OCI-LY7 (cell line): ENCODE measurements around the gene CTSC. TPM values are rescaled to one million over a fixed set of nuclear protein-coding genes. Genes with fewer than 3 reads are reported as not detected.

Source experiments
- BruUV-seq: library from RNA; stranded (reverse); fragments of 400-500 nt; replicated peaks from 2 replicates; lab custom pipeline; 2021; lab: Mats Ljungman, UMichigan
- CTCF ChIA-PET: fragments of 300-600 bp; sonication (Branson Sonifier 250); formaldehyde crosslinking; loops from one replicate; lab custom pipeline; 2022; ENCODE audit warnings: antibody characterized with exemption; ENCODE audit not compliant: unreplicated experiment; lab: Charles Lee
- POLR2A ChIA-PET: fragments of 300-600 bp; sonication (Branson Sonifier 250); formaldehyde crosslinking; loops from one replicate; lab custom pipeline; 2022; ENCODE audit warnings: antibody characterized with exemption; lab: Charles Lee
- DNase-seq: peaks from one replicate; pipeline ENCODE4 v3.0.0-alpha.2; 2015; ENCODE audit warnings: low spot score
- H2AFZ ChIP-seq: fragments of 200-600 bp; sonication (generic), shearing (Covaris generic); 2 replicates; pipeline ENCODE4 v1.6.1; 2014; ENCODE audit warnings: mild to moderate bottlenecking, antibody characterized with exemption, low read length, moderate library complexity
- H3K27ac ChIP-seq: fragments of 200-600 bp; sonication (generic); 2 replicates; pipeline ENCODE4 v1.5.1; 2014; ENCODE audit warnings: mixed run types, low read depth, mild to moderate bottlenecking, moderate library complexity, low read length, inconsistent platforms; ENCODE audit not compliant: poor library complexity, severe bottlenecking
- H3K36me3 ChIP-seq: fragments of 200-600 bp; sonication (generic); 2 replicates; pipeline ENCODE4 v1.6.1; 2014; ENCODE audit warnings: mild to moderate bottlenecking, antibody characterized with exemption, low read length, moderate library complexity, mixed read lengths; ENCODE audit not compliant: insufficient read depth
- H3K4me1 ChIP-seq: fragments of 200-600 bp; sonication (generic); 2 replicates; pipeline ENCODE4 v1.5.1; 2014; ENCODE audit warnings: mild to moderate bottlenecking, low read length; ENCODE audit not compliant: insufficient read depth, poor library complexity, severe bottlenecking
- H3K4me2 ChIP-seq: fragments of 200-600 bp; sonication (generic); 2 replicates; pipeline ENCODE4 v1.6.1; 2014; ENCODE audit warnings: mild to moderate bottlenecking, low read length
- H3K4me3 ChIP-seq: fragments of 200-600 bp; sonication (generic); 2 replicates; pipeline ENCODE4 v1.5.1; 2014; ENCODE audit warnings: mild to moderate bottlenecking, low read depth, low read length; ENCODE audit not compliant: poor library complexity, severe bottlenecking
- H3K79me2 ChIP-seq: fragments of 200-600 bp; sonication (generic); 2 replicates; pipeline ENCODE4 v1.6.1; 2016; ENCODE audit warnings: low read depth, mild to moderate bottlenecking, low read length, moderate library complexity, mixed read lengths; ENCODE audit not compliant: insufficient read depth
- H3K9me2 ChIP-seq: fragments of 200-600 bp; sonication (generic); 2 replicates; pipeline ENCODE4 v1.6.1; 2016; ENCODE audit warnings: mild to moderate bottlenecking, low read length, mixed read lengths; ENCODE audit not compliant: insufficient read depth
- H3K9me3 ChIP-seq: fragments of 200-600 bp; sonication (generic); 2 replicates; pipeline ENCODE4 v1.6.1; 2014; ENCODE audit warnings: mild to moderate bottlenecking, mixed run types, low read length, mixed read lengths
- H4K20me1 ChIP-seq: fragments of 200-600 bp; sonication (generic); 2 replicates; pipeline ENCODE4 v1.6.1; 2014; ENCODE audit warnings: mild to moderate bottlenecking, antibody characterized with exemption, low read length, moderate library complexity, mixed read lengths; ENCODE audit not compliant: insufficient read depth
- EZH2phosphoT487 ChIP-seq: fragments of 200-600 bp; sonication (generic); IDR thresholded peaks from 2 replicates; pipeline ENCODE4 v1.6.1; 2018; ENCODE audit warnings: low read depth, borderline replicate concordance, mild to moderate bottlenecking, mixed run types, antibody characterized with exemption, low read length, moderate library complexity, mixed read lengths
- intact Hi-C: fragments of 100-400 bp; cut with micrococcal nuclease; formaldehyde crosslinking; loops from one replicate; pipeline ENCODE4 v1.10.0; 2022; ENCODE audit not compliant: unreplicated experiment
- total RNA-seq, 2 experiments: library from RNA; depleted of rRNA in 1 of 2; stranded (reverse); fragments of >200 nt in 1 of 2; shearing (Covaris generic) in 1 of 2; gene quantifications; 2 replicates each; pipeline ENCODE4 v1.2.3, GENCODE V29; 2014 to 2022
- TF ChIP-seq, protein P1 (sequence below): fragments of 200-600 bp; sonication (generic); conservative IDR thresholded peaks from 2 replicates; pipeline ENCODE4 v1.5.1; 2014; ENCODE audit warnings: mild to moderate bottlenecking, antibody characterized with exemption, low read length, moderate library complexity, mixed read lengths

The CTSC gene
- total RNA-seq, 2 experiments from 2014 or later, result 60.5 to 90.3 TPM

DNA sequence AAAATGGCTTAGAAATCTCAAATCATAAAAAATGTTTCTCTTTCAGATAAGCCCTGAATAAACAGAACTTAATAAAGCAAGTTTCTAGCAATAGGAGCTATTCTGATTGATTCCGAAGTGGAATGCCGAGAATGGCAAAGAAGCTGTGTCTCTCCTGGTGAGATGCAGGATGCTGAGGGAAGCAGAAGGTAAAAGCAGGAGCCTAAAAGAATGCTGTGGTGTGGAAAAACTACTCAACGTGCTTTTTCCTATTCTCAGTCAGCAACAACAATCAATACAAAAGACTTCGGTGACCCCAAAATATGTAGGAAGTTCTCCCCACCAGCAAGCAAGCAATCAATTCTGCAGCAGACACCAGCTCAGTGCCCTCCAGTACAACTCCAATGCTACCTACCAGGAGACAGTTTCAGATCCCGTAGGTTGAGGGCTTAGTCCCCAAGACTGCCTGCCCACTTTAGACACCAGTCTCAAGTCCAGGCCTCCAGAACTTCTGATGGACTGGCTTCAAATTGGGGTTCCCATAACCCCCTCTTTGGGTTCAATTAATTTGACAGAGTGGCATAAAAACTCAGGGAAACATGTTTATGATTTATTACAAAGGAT lies 6.6 kb downstream of the CTSC start:
- Histone ChIP-seq H4K20me1 (peaks cover 15% of the 10 kb centered on the region; the same call in 1 of the 2 replicates), H3K27ac (no peak overlapping the region), H3K36me3 (peaks cover 98% of the 10 kb centered on the region), H3K79me2 (peaks cover 84% of the 10 kb centered on the region), H3K4me3 (no peak overlapping the region), H3K4me2 (no peak overlapping the region), H3K9me2 (no peaks in the 10 kb centered on the region), H2AFZ (no peak overlapping the region), H3K4me1 (peaks cover 51% of the 10 kb centered on the region), H3K9me3 (no peaks in the 10 kb centered on the region; the same call in 1 of the 2 replicates)
- DNase-seq, result no peak
- no peak for TF ChIP-seq EZH2phosphoT487
- TF ChIP-seq, protein P1, sequence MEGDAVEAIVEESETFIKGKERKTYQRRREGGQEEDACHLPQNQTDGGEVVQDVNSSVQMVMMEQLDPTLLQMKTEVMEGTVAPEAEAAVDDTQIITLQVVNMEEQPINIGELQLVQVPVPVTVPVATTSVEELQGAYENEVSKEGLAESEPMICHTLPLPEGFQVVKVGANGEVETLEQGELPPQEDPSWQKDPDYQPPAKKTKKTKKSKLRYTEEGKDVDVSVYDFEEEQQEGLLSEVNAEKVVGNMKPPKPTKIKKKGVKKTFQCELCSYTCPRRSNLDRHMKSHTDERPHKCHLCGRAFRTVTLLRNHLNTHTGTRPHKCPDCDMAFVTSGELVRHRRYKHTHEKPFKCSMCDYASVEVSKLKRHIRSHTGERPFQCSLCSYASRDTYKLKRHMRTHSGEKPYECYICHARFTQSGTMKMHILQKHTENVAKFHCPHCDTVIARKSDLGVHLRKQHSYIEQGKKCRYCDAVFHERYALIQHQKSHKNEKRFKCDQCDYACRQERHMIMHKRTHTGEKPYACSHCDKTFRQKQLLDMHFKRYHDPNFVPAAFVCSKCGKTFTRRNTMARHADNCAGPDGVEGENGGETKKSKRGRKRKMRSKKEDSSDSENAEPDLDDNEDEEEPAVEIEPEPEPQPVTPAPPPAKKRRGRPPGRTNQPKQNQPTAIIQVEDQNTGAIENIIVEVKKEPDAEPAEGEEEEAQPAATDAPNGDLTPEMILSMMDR, result no peak
- CTCF ChIA-PET, result no interaction called here
- BruUV-seq, result no TSS peak
- intact Hi-C loops, result loop anchor here (10.0 kb wide), 1 partner anchor 1026 kb away; no protein-coding TSS in a partner anchor
- POLR2A ChIA-PET, result no interaction called here

DNA sequence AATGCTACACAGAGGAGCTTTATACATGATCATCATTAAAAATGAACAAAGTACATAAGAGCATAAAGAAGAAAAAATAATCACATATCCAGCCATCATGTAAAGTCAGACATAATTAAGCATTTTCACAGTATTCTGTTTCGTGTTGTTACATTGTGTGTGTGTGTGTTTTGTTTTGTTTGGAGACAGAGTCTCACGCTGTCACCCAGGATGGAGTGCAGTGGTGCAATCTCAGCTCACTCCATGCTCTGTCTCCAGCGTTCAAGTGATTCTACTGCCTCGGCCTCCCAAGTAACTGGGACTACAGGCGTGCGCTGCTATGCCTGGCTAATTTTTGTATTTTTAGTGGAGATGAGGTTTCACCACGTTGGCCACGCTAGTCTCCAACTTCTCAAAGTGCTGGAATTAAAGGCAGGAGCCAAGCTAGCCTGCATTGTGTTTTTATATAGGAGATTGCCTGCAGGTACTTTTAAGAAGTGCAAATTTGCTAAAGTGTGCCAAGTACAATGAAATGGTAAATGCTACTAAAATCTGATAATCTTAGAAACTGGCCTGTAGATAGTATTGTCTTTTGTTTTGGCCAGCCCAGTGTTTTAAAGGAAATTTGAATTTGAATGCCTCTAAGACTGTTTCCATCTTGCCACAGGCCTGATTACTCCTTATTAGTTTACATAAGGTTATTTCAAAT lies 7.8 kb downstream of the CTSC start:
- no TSS peak for BruUV-seq
- TF ChIP-seq, protein P1, result no peak
- TF ChIP-seq EZH2phosphoT487, result no peak
- Histone ChIP-seq H3K4me2 (no peak overlapping the region), H3K79me2 (peaks cover 84% of the 10 kb centered on the region), H3K9me2 (no peaks in the 10 kb centered on the region), H3K27ac (no peak overlapping the region), H3K9me3 (no peaks in the 10 kb centered on the region; the same call in 1 of the 2 replicates), H3K4me3 (no peak overlapping the region), H3K4me1 (peaks cover 39% of the 10 kb centered on the region), H4K20me1 (peaks cover 15% of the 10 kb centered on the region; the same call in 1 of the 2 replicates), H3K36me3 (peaks cover 99% of the 10 kb centered on the region), H2AFZ (no peak overlapping the region)
- intact Hi-C loops, result loop anchor here (10.0 kb wide), 1 partner anchor 1025 kb away; no protein-coding TSS in a partner anchor
- no peak for DNase-seq
- ChIA-PET CTCF (interaction anchor here (1.7 kb wide), 1 partner anchor 8 kb away, joined by 4 read pairs; the partner anchor contains the start of gene CTSC), POLR2A (interaction anchor here (0.5 to 3.5 kb wide), 6 partner anchors 8 to 902 kb away, joined by 3 to 25 read pairs (median 4); partner anchors contain the start of gene CTSC)
